Fibroblast of gingiva (primary cell): ENCODE data around the gene LCE2C.
A peak's percentile ranks its signal among the peaks of the same experiment; 100 is the strongest.
"Not testable (repeated sequence)": the region's sequence is repeated elsewhere in the genome, so short reads cannot be mapped to it uniquely, and the experiment has no call there.

Source experiments
- DNase-seq: peaks from one replicate; pipeline ENCODE4 v3.0.0-alpha.2; 2011; ENCODE audit warnings: low read depth

The LCE2C gene

GRCh38 chr1:152674983-152675382 lies at the start of gene LCE2C:
LCE2C (plus strand) TSS chr1:152675279; CDS start chr1:152676016, 737 bp downstream.
- not testable (repeated sequence) for DNase-seq

DNA sequence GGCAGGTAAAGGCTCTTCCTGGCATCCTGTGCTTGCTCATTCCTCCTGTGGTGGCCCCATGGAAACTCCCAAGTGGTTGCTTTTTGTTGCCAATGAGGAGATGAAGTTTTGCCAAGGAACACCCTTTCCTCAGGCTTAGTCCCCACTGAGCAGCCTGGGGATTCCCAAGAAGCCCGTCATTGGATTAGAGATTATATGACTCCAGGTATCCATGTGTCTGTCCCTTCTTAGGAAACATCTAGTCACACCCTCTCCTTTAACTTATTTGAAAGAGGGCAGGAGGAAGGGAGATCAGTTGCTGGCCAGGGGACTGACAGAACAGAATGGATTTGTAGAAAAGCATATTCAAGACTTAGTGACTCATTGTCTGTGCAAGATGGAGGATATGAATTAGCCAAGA lies 48.3 kb upstream of the LCE2C start:
- DNase-seq: no peak

DNA sequence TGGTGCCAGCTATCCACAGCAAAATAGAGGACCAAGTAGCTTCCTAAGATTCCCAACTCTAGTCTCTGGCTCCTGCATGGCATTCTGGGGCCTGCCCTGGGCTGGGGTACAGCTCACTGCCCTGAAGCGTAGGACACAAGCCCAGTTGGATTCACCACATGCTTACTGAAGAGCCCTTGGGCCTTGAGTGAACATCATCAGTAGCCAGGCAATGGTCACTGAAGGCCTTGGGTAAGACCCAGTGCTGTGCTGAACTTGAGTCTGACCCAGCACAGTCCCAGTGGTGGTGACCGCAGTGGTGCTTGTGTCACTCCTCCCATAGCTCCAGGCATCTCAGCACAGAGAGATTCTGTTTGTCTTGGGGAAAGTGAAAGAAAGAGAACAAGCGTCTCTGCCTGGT lies 44.5 kb upstream of the LCE2C start:
- no peak for DNase-seq

DNA sequence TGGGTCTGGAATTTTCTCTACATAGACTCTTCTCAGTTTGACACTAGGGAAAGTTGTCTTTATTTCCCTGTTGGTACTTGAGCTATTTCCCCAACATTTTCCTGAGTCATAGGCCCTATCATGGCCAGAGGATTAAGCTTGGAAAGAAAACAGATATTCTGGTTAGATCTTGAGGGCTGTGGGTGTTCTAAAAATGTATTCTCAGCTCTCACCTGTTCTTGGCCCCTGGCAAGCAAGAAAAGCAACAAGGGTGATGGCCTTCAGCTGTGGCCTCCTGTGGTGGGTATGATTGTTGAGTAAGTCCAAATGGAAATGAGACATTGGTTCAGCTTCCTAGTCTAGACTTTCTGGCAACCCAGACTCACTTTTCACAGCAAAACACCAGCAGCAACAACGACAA lies 34.7 kb upstream of the LCE2C start:
- DNase-seq: no peak

DNA sequence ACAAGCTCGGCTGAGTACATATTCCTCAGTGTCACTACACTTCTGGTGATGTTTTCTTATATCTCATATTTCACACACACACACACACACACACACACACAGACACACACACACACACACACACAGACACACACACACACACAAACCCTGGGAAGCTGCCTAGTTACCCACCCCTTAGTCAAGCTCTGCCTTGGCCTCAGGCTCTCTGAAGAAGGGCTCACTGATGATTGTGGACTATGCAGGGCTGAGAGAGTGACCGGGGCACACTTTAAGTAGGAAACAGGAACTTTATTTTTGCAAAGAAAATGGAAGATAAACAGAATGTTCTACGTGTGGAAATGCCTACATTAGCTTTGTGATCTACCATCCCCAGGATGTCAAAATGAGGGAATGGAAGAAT lies 31.1 kb upstream of the LCE2C start:
- DNase-seq: no peak

DNA sequence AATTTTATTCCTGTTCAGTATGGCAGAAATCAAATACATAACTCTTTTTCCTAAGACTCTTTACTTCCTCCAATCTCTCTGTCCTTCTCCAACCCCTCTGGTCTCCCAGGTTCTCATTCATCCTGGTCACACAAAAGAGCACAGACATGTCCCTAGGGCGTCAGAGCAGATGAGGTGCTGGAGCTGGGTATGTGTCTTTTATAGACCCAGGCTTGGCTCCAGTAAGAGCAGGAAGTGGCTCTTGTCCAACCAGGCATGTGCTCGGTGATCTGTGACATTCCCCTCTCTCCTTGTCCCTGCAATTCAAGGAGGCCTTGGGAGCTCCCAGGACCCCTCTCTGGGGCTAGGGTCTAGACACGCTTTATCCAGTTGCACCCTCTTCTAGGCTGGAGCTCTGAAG lies 29.9 kb upstream of the LCE2C start:
- no peak for DNase-seq

DNA sequence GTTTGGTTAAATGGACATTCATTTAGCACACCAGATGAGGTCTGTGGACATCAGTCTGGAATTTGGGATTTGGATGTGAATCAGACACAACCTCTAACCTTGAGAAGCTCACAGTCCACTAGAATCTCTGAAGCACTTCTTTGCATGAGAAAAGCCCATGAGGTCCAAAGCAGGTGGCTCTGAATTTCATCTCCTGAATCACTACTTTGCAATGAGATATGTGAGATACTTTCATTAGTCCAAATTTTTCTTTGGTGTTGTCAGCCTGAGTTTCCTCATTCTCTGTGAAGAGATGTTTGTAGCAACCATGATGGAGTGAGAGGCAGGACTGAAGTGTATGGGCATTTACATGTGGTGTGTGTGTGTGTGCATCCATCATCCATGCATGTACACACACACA lies 28.4 kb upstream of the LCE2C start:
- DNase-seq: no peak

DNA sequence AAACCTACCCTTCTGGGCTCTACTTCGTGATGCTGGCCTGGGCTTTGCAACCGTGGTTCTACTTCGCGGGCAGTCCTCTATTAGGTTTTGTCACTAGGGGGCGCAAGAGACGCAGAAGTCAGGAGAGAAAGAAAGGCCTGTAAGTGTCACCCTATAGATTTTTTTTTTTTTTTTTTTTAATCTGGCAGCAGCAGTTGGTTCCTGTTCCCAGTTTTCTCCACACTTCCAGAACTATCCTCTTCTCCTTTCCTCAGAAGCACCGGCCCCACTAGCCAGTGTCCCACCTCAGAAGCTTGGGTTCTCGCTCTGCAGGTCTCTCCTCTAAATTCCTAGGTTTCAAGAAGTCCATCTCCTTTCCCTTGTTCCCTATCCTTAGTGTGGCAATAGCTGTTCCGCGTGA lies 21.0 kb upstream of the LCE2C start:
- peak; percentile 18 for DNase-seq

GRCh38 chr1:152656459-152656858 lies 18.6 kb upstream of the LCE2C start:
- no peak for DNase-seq

DNA sequence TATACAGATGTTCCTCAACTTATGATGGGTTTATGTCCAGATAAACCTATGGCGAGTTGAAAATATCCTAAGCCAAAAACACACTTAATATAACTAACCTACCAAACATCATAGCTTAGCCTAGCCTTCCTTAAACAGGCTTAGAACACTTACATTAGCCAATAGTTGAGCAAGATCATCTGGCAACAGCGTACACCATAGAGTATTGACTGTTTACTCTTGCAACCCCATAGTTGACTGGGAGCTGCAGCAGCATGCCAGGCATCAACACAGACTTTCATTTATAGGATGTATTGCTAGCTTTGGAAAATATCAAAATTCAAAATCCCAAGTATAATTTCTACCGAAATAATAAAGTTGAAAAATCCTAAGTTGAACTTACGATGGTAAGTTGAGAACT lies 17.4 kb upstream of the LCE2C start:
- no peak for DNase-seq

- no peak for DNase-seq
These were observed 16.4 kb upstream of the LCE2C start for GRCh38 chr1:152658649-152659048.

- no peak for DNase-seq
These were observed 12.0 kb upstream of the LCE2C start, which contains the start of gene LCE2D for GRCh38 chr1:152663098-152663497. LCE2D (plus strand) TSS chr1:152663380; CDS start chr1:152664106, 726 bp downstream.

GRCh38 chr1:152666171-152666570 lies 8.9 kb upstream of the LCE2C start:
- not testable (repeated sequence) for DNase-seq

DNA sequence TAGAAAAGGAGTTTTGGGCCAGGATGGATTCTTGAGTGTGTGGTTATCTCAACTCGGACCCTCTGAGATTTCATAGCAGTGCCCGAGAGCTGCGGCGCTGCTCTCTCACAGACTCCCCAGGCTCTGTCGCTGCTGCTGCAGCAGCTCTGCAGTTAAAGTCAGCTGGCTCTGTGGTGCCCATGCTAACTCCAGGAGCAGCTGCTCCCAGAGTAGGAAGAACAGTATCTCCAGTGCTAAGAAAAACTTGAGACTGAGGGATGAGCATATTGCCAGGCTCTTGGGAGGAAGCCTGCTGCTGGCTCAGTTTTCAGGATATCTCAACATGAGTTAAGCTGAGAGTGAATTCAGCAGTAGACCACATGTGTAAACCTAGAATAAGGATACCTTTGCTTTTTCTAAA lies 7.4 kb upstream of the LCE2C start:
- DNase-seq: no peak

- no peak for DNase-seq
These were observed 2.1 kb upstream of the LCE2C start for GRCh38 chr1:152673016-152673415.

GRCh38 chr1:152679459-152679858 lies 4.4 kb downstream of the LCE2C start:
- no peak for DNase-seq

- no peak for DNase-seq
These were observed 6.5 kb downstream of the LCE2C start for GRCh38 chr1:152681616-152682015.

DNA sequence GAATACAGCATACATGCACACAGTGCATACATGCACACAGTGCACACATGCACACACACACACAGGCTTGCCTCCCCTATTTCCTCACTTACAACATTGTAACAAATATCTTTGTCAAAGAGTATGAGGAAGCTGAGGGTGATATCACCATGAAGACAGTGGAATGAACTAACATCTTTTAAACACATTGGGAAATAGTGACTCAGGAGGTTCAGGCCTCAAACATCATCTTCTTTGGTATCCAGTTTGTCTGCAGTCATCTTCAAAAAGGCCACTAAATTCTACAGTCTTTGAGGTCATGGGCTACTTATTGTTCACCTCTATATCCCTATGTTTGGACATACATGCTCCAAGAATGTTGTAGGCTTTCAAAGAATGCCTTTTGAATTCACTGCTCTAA lies 8.8 kb downstream of the LCE2C start:
- DNase-seq: no peak

DNA sequence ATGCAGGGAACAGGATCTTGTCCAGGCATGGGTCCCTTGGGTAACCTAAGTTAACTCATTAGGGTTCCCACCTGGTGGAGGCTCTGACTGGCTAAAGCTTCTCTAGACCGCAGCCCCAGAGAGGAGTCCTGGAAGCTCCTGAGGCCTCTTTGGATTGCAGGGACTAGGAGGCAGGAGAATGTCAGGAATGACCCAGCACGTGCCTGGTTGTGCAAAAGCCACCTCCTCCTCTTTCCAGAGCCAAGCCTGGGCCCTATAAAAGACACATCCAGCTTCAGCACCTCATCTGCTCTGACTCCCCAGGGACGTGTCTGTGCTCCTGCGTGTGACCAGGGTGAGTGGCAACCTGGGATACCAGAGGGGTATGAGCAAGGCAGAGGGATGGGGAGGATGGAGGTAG lies 10.7 kb downstream of the LCE2C start, which contains the start of gene LCE2B:
Gene LCE2B (plus strand): TSS at position 301 of the 400 bp plus-strand sequence. CDS start 721 bp downstream, outside the sequence.
- not testable (repeated sequence) for DNase-seq

- DNase-seq: no peak
These were observed 22.9 kb downstream of the LCE2C start, which contains the start of gene LCE2A for GRCh38 chr1:152697701-152698600. LCE2A (plus strand) TSS chr1:152698345; CDS start chr1:152698902, 557 bp downstream.

GRCh38 chr1:152699746-152700145 lies 24.7 kb downstream of the LCE2C start:
- no peak for DNase-seq

GRCh38 chr1:152707860-152708259 lies 32.8 kb downstream of the LCE2C start, which contains the start of gene LCE4A:
LCE4A (plus strand) TSS chr1:152708160; CDS start chr1:152709076, 916 bp downstream.
- DNase-seq: no peak

GRCh38 chr1:152718238-152718637 lies 43.2 kb downstream of the LCE2C start:
- DNase-seq: no peak
